ENCODE measurements around the gene ZNF726.
"Not testable (repeated sequence)": the region's sequence is repeated elsewhere in the genome, so short reads cannot be mapped to it uniquely, and the experiment has no call there.

The ZNF726 gene

GRCh38 chr19:23914402-23915286, at the start of gene ZNF726:
Gene ZNF726, plus strand, starts transcription at chr19:23914886. Its CDS starts 109 bp downstream, at chr19:23914995.
- in situ Hi-C loops (cut with MboI; ENCODE audit: low sequenced_read_pairs), result no loop called here

- in situ Hi-C loops (cut with MboI; ENCODE audit: low sequenced_read_pairs), result no loop called here
Measured at GRCh38 chr19:23867895-23868294, 46.8 kb upstream of the ZNF726 start.

- in situ Hi-C loops (cut with MboI; ENCODE audit: low sequenced_read_pairs), result no loop called here
Measured at GRCh38 chr19:23868630-23869029, 46.1 kb upstream of the ZNF726 start.

DNA sequence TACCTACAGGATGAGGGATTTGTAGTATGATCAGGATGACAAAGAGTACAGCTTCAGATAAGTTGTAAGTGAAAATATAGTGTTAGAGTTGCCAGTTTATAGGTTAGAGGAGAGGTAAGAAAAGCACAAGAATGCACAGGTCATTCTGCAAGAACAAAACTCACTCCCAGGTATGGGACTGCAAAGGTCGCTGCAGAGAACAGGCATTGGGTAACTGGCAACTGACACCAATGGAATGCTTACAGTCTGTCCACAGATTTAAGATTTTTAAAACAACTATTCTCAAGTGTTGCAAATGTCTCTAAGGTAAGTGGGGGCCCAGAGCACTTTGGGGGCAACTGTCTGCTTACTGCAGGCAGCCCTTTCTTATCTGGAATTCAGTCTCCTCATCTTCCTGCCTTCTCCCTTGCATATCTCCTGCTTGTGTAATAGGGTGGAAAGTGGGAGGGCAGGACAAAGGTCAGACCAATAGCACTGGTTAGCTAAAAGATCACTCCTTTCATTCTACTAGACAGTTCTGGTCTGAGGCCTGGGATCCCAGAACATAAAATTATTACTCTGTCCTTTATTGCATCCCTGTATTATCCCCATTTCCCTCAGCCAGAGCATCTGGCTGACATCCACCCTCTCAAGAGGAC, 42.3 kb upstream of the ZNF726 start:
- in situ Hi-C loops (cut with MboI; ENCODE audit: low sequenced_read_pairs), result no loop called here

GRCh38 chr19:23876261-23876660, 38.4 kb upstream of the ZNF726 start:
- in situ Hi-C loops (cut with MboI; ENCODE audit: low sequenced_read_pairs), result no loop called here

DNA sequence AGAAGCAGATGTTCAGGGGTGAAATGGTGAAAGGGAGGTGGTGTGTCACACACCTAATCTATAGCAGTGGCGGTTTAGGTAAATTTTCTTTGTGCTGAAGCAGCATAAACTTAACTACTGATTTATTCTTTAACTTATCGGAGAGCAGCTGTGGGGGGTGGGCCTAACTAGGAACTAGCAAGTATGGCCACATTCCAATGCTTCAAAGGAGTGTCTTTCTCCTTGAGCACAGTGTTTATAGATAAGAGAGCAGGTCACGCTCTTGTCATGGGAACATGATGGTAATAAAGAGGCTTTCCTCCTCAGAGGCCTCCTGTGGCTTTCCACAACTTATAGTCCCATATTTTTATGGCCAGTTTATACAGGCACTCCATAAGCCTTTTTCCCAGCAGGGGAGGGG, 37.9 kb upstream of the ZNF726 start:
- in situ Hi-C loops (cut with MboI; ENCODE audit: low sequenced_read_pairs), result not testable (repeated sequence)

DNA sequence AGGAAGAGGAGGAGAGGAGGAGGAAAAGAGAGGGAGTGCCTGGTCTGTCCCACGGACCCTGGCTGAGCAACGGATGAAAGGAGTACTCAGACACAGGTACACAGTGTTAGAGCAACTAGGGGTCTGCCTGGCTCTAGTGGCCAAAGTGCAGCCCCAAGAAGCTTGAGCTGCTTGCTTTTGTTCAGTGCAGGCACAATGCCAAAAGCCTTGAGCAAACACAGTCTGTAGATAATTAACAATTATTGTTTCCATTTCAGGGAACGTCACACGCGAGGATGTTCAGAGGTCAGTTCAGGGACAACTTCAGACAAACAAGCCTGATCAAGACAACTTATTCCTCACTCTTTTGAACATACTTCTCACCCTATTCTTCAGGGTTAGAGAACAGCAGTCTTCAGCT, 32.2 kb upstream of the ZNF726 start:
- in situ Hi-C loops (cut with MboI; ENCODE audit: low sequenced_read_pairs), result no loop called here

DNA sequence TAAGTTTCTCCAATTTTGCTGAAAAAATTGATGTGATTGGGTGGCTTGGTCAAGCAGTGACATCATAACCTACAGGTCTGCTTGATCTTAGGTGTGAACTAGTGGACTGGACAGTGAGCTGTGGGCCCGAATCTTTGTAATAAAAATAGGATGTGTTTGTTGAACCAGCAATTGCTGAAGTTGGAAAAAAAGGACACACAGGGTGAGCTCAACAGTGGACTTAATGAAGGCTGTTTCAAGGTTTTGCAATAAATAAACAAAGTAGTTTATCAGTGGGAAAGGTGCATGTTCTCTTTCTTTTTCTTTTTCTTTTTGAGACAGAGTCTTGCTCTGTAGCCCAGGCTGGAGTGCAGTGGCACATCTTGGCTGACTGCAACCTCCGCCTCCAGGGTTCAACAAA, 30.3 kb upstream of the ZNF726 start:
- in situ Hi-C loops (cut with MboI; ENCODE audit: low sequenced_read_pairs), result no loop called here

DNA sequence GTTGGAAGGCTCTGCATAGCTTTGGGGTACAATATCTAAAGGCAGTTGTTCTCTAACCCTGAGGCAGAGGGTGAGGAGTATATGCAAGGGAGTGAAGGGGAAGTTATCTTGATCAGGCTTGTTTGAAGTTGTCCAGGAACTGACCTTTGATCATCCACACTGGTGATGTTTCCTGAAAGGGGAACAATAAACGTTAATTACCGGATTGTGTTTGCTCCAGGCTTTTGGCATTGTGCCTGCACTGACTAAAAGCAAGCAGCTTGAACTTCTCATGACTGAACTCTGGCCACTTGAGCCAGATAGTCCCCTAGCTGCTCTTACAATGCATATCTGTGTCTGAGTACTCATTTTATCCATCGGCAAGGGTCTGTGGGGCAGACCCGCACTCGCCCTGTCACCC, 27.0 kb upstream of the ZNF726 start:
- in situ Hi-C loops (cut with MboI; ENCODE audit: low sequenced_read_pairs), result no loop called here

DNA sequence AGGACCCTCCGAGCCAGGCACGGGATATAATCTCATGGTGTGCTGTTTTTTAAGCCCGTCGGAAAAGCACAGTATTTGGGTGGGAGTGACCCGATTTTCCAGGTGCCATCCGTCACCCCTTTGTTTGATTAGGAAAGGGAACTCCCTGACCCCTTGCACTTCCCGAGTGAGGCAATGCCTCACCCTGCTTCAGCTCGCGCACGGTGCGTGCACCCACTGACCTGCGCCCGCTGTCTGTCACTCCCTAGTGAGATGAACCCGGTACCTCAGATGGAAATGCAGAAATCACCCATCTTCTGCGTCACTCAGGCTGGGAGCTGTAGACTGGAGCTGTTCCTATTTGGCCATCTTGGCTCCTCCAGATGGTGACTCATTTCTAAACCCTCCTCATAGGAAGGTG, 18.6 kb upstream of the ZNF726 start:
- in situ Hi-C loops (cut with MboI; ENCODE audit: low sequenced_read_pairs), result not testable (repeated sequence)

GRCh38 chr19:23896912-23897311, 17.8 kb upstream of the ZNF726 start:
- in situ Hi-C loops (cut with MboI; ENCODE audit: low sequenced_read_pairs), result no loop called here

- in situ Hi-C loops (cut with MboI; ENCODE audit: low sequenced_read_pairs), result no loop called here
Measured at GRCh38 chr19:23901360-23901759, 13.3 kb upstream of the ZNF726 start.

GRCh38 chr19:23904406-23904805, 10.3 kb upstream of the ZNF726 start:
- in situ Hi-C loops (cut with MboI; ENCODE audit: low sequenced_read_pairs), result no loop called here

DNA sequence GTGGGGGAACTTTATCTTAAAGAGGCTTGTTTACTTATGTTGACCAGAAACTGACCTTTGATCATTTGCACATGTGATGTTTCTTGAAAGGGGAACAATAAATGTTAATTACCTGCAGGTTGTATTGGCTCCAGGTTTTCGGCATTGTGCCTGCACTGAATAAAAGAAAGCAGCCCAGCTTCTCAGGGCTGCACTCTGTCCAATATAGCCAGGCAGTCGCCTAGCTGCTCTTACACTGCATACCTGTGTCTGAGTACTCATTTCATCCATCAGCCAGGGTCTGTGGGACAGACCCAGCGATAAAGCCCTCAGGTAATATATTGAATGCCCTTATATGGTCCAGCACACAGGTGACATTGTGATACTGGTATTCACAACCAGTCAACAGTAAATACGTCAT, 8.9 kb upstream of the ZNF726 start:
- in situ Hi-C loops (cut with MboI; ENCODE audit: low sequenced_read_pairs), result no loop called here

DNA sequence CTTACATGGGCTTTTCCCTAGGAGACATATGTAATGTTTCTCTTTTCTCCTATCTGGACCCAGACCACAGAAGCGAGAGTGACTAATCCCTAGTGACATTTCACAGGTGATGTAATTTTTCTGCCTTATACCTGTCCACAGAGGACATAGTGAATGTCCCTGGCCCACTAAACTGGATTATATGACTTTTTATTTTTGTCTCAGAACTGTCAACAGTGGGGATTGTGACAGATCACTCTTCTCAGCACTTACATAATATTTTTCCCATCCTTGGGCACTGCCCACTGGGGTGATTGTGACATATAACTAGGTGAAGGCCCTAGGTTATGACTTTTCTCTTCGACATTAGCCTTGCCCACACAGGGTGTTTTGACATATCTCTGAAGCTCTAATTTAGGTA, 7.9 kb upstream of the ZNF726 start:
- in situ Hi-C loops (cut with MboI; ENCODE audit: low sequenced_read_pairs), result no loop called here

GRCh38 chr19:23908165-23908564, 6.5 kb upstream of the ZNF726 start:
- in situ Hi-C loops (cut with MboI; ENCODE audit: low sequenced_read_pairs), result no loop called here

- in situ Hi-C loops (cut with MboI; ENCODE audit: low sequenced_read_pairs), result no loop called here
Measured at GRCh38 chr19:23909222-23909621, 5.5 kb upstream of the ZNF726 start.

GRCh38 chr19:23913931-23914330, 755 bp upstream of the ZNF726 start:
- in situ Hi-C loops (cut with MboI; ENCODE audit: low sequenced_read_pairs), result no loop called here

DNA sequence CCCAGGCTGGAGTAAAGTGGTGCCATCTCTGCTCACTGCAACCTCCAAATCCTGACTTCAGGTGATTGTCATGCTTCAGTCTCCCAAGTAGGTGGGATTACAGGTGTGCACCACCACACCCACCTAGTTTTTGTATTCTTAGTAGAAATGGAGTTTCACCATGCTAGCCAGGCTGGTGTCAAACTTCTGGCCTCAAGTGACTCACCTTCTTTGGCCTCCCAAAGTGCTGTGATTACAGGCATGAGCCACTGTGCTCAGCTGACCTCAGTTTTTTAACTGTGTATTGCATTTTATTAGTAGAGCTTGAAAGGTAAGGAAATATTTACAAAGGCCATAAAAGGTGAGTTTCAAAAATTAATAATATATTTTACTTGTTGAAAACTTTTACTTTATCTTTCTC, 2.3 kb downstream of the ZNF726 start:
- in situ Hi-C loops (cut with MboI; ENCODE audit: low sequenced_read_pairs), result no loop called here

DNA sequence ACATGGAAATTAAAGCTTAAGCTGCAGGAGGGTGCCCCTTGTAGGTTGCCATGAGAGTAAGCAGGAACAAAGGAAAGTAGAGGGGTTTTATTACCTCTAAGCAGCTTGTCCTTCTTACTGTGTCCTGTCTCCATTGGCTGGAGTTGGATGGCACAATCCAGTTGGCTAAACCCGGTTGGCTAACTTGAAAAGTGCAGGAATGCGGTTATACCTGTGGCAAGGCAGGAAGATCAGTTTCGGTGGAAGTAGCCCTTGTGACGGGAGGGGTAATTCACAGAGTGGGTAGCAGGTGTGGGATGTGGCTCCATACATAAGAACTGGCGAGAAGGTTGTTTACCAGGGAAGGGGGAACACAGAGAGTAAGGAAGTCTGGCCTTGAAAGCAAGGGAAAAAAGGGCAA, 3.2 kb downstream of the ZNF726 start:
- in situ Hi-C loops (cut with MboI; ENCODE audit: low sequenced_read_pairs), result no loop called here

- in situ Hi-C loops (cut with MboI; ENCODE audit: low sequenced_read_pairs), result no loop called here
Measured at GRCh38 chr19:23925285-23925684, 10.6 kb downstream of the ZNF726 start.

DNA sequence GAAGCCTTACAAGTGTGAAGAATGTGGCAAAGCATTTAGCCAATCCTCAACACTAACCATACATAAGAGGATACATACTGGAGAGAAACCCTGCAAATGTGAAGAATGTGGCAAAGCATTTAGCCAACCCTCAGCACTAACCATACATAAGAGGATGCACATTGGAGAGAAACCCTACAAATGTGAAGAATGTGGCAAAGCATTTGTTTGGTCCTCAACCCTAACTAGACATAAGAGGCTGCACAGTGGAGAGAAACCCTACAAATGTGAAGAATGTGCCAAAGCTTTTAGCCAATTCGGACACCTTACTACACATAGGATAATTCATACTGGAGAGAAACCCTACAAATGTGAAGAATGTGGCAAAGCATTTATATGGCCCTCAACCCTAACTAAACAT, 18.2 kb downstream of the ZNF726 start:
- in situ Hi-C loops (cut with MboI; ENCODE audit: low sequenced_read_pairs), result no loop called here

Measured in HL-60/S4 (cell line).